Measurements from ENCODE around the gene DNAJC2.
"Not testable (repeated sequence)": the region's sequence is repeated elsewhere in the genome, so short reads cannot be mapped to it uniquely, and the experiment has no call there.

Gene DNAJC2

GRCh38 chr7:103293526-103293925 is 51.0 kb downstream of the DNAJC2 start:
- no peak for TF ChIP-seq CTCF (IDR thresholded peaks at IDR 0.05; ENCODE audit: insufficient read depth, low read depth, low read length, missing control alignments)
- DNase-seq (ENCODE audit: low read depth): no peak
- no peak overlapping the region for H3K4me3 ChIP-seq (ENCODE audit: low read depth, low read length)

DNA sequence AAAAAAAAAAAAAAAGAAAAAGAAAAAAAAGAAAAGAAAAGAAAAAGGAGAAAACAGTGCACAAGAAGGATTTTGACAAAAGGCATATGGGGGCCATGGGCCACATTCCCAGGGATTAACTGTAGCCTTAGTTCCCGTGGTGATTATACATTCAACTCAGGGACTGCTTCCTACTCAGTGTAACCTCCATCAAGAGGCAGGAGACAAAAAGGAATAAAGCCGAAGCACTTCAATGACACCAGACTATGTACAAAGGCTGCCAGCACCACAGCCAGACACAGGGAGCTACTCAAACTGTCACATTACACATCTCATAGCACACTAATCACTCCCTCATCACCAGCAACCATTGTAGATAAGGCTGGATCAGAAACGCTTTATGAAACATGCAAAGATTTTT is 52.4 kb downstream of the DNAJC2 start:
- DNase-seq (ENCODE audit: low read depth): no peak
- no peak for TF ChIP-seq CTCF (IDR thresholded peaks at IDR 0.05; ENCODE audit: insufficient read depth, low read depth, low read length, missing control alignments)
- no peak overlapping the region for H3K4me3 ChIP-seq (ENCODE audit: low read depth, low read length)

DNA sequence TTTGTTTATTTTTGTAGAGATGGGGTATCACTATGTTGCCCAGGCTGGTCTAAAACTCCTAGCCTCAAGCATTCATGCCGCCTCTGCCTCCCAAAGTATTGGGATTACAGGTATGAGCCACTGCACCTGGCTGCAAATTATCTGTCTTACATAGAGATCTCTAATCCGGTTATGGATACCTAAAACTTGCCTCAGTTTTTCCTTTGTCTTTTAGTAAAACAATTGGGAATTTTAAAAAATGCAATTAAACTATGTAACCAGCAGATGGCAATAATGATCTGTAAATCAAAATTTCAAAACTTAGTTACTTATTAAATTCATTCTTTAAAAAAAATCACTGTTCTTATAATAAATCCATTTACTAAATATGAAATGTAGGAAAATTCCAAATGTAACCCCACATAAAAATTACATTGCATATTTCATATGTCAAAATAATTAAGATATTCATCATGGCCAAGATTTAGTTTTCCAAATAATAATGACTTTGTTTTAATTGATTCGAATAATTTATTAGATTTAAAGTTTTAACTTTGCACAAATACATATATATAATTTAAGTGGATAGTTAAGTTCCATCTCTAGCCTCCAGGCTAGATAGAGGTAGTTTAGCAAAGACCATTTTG is 61.7 kb downstream of the DNAJC2 start:
- H3K4me3 ChIP-seq (ENCODE audit: low read depth, low read length); DNase-seq (ENCODE audit: low read depth): not testable (repeated sequence)

DNA sequence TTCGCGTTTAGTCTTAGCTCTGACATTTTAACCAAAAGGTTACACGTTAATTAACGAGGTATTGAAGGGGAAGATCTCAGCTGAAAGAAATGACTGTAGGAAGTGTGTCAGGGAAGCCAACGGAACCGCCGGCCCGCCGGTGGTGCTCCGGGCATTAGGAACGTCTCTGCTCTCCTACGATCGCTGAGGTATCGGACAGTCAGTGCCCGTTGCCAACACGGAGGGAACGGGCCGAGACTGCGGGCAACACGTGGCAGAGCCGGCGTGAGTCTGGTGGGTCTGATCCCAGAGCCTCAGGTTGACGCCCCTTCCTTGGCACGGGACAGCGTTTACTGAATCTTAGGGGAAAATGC is 63.8 kb downstream of the DNAJC2 start:
- H3K4me3 ChIP-seq (ENCODE audit: low read depth, low read length): peak overlapping the region; percentile 77
- DNase-seq (ENCODE audit: low read depth): peak; percentile 5

DNA sequence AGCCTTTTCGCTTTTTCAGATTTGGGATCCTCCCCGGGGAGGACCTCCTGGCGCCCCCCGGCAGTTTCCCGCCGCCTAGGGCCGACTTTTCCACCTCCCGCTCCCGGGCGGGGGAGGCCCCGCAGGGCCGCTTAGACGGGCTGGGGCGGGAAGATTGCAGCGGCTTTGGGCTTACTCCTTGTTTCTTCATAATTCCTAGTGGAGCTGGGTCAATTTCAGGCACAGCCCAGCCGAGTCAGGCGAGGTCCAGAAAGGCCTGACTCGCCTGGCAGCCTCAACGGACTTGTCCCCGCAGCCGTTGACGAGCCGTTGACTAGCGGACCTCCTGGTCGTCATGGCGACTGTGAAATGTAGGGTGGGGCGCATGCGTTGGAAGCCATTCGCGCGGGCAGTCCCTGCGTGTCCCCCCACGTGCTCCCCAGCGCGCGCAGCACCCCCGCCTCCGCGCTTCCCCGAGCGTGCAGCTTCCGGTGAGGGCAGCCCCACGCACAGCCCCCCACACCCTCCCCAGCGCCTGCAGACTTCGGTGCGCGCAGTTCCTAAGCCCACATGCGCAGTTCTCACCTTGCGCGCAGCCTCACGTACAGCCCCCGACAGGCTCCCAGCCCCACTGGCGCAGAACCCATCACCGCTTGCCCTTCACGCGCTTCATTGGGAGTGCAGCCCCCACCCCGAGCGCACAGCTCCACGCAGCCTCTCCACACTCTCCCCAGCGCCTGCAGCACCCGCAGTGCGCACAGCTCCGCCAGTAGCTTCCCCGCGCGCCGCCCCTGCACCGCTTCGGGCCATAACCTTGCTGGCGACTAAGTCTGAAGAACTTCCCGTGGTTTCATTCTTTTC is 64.4 kb downstream of the DNAJC2 start:
- peak overlapping the region; percentile 77 for H3K4me3 ChIP-seq (ENCODE audit: low read depth, low read length)
- peak; percentile 93 for DNase-seq (ENCODE audit: low read depth)

GRCh38 chr7:103279636-103279962 is 65.0 kb downstream of the DNAJC2 start:
- peak overlapping the region; percentile 77 for H3K4me3 ChIP-seq (ENCODE audit: low read depth, low read length)
- peak; percentile 54 for DNase-seq (ENCODE audit: low read depth)

GRCh38 chr7:103278195-103278594 is 66.4 kb downstream of the DNAJC2 start:
- not testable (repeated sequence) for H3K4me3 ChIP-seq (ENCODE audit: low read depth, low read length); DNase-seq (ENCODE audit: low read depth)

- not testable (repeated sequence) for H3K4me3 ChIP-seq (ENCODE audit: low read depth, low read length); DNase-seq (ENCODE audit: low read depth)
Observed at GRCh38 chr7:103274867-103275266, 69.7 kb downstream of the DNAJC2 start.

DNA sequence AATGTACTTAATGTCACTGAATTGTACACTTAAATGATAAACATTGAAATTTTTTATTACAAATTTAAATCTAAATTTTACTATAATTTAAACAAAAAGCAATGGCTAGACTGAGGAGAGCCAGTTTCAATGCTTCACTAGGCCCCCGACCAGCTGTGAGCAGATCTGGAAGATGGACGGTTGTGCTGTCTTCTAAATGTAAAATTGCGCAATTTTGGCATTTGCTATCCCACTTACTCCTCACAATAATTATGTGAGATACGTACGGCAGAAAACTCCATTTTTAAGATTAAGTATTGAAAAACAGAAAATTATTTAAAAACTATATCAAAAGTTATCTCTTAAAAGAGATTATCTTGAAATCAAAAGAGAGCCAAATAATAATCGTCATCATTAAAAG is 71.2 kb downstream of the DNAJC2 start:
- H3K4me3 ChIP-seq (ENCODE audit: low read depth, low read length); DNase-seq (ENCODE audit: low read depth): not testable (repeated sequence)

- not testable (repeated sequence) for H3K4me3 ChIP-seq (ENCODE audit: low read depth, low read length); DNase-seq (ENCODE audit: low read depth)
Observed at GRCh38 chr7:103266229-103266628, 78.3 kb downstream of the DNAJC2 start.

DNA sequence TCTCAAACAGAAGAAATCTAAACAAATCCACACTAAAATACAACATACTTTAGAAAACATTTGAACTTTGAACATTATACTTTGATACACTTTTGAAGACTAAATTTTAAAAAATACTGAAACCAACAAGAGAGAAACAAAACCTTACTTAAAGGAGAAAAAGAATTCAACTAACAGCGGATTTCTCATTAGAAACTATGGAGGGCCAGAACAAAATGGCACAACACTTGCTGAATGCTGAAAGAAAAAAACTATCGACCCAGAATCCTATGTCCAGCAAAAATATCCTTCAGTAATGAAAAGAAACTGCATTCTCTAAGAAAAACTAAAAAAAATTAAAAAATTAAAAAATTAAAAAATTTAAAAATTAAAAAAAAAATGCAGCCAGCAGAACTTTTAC is 80.5 kb downstream of the DNAJC2 start:
- DNase-seq (ENCODE audit: low read depth); H3K4me3 ChIP-seq (ENCODE audit: low read depth, low read length): not testable (repeated sequence)

All from GM12865 (cell line).